Endothelial cell of umbilical vein (primary cell): ENCODE results near the gene REEP1. TPM values are rescaled to one million over a fixed set of nuclear protein-coding genes. Genes with fewer than 3 reads are reported as not detected.
A peak's percentile ranks its signal among the peaks of the same experiment; 100 is the strongest.

Source experiments
- BruUV-seq: library from RNA; stranded (reverse); fragments of 400-500 nt; replicated peaks from 2 replicates; lab custom pipeline; 2021; lab: Mats Ljungman, UMichigan
- CTCF ChIA-PET: fragments of 300-600, 350-600 bp; sonication (Branson Sonifier 250); formaldehyde crosslinking; loops from one replicate; lab custom pipeline; 2021; ENCODE audit warnings: antibody characterized with exemption, inconsistent platforms; lab: Charles Lee
- POLR2A ChIA-PET: fragments of 300-600, 350-600 bp; sonication (Branson Sonifier 250); formaldehyde crosslinking; loops from one replicate; lab custom pipeline; 2021; ENCODE audit warnings: antibody characterized with exemption, inconsistent platforms; lab: Charles Lee
- DNase-seq: peaks from one replicate; pipeline ENCODE4 v3.0.0-alpha.2; 2011; ENCODE audit warnings: low read depth, low spot score
- FAIRE-seq: peaks from 2 replicates; lab custom pipeline; 2011; peaks lifted over from hg19 to GRCh38; lab: Jason Lieb, UNC
- H2AFZ ChIP-seq: 2 replicates; pipeline ENCODE4 v1.6.0; 2012; ENCODE audit warnings: low read depth, low read length, control low read depth, inconsistent platforms
- H3K27ac ChIP-seq: 2 replicates; pipeline ENCODE4 v1.5.1; 2011; ENCODE audit warnings: low read depth, mild to moderate bottlenecking, control low read depth, low read length, moderate library complexity; ENCODE audit not compliant: insufficient read depth
- H3K27me3 ChIP-seq, 2 experiments: 2 replicates each; pipeline versions ENCODE4 v1.6.0 to v1.6.1; 2011; ENCODE audit warnings: low read length in 2 of 2, mixed read lengths in 1 of 2; ENCODE audit not compliant: control insufficient read depth in 2 of 2, insufficient read depth in 2 of 2
- H3K36me3 ChIP-seq, 2 experiments: 2 replicates in 1 of 2; 3 replicates in 1 of 2; pipeline ENCODE4 v1.5.1; 2011; ENCODE audit warnings: low read length in 2 of 2, mild to moderate bottlenecking in 1 of 2, moderate library complexity in 1 of 2; ENCODE audit not compliant: control insufficient read depth in 2 of 2, insufficient read depth in 2 of 2; ENCODE audit errors: extremely low read depth in 1 of 2
- H3K4me1 ChIP-seq: 3 replicates; pipeline ENCODE4 v1.5.1; 2011; ENCODE audit warnings: mild to moderate bottlenecking, low read length; ENCODE audit not compliant: control insufficient read depth, insufficient read depth; ENCODE audit errors: extremely low read depth
- H3K4me2 ChIP-seq: 2 replicates; pipeline ENCODE4 v1.6.1; 2011; ENCODE audit warnings: low read length, control low read depth, mixed read lengths; ENCODE audit not compliant: insufficient read depth
- H3K4me3 ChIP-seq, 3 experiments: fragments of 200-600 bp in 1 of 3; sonication (generic), shearing (Covaris generic) in 1 of 3; replicated peaks in 1 of 3; 2 replicates each; pipeline ENCODE4 v1.5.1; 2011 to 2016; ENCODE audit warnings: control low read depth in 3 of 3, low read length in 3 of 3, mild to moderate bottlenecking in 2 of 3, inconsistent platforms in 1 of 3, low read depth in 1 of 3, moderate library complexity in 1 of 3; ENCODE audit not compliant: insufficient read depth in 1 of 3
- H3K79me2 ChIP-seq: 2 replicates; pipeline ENCODE4 v1.6.0; 2012; ENCODE audit warnings: low read length, inconsistent platforms; ENCODE audit not compliant: control insufficient read depth, insufficient read depth
- H3K9ac ChIP-seq: replicated peaks from 2 replicates; pipeline ENCODE3; 2011; ENCODE audit warnings: low read length, control low read depth; ENCODE audit not compliant: insufficient read depth; ENCODE audit errors: extremely low read depth
- H3K9me1 ChIP-seq: replicated peaks from 3 replicates; pipeline ENCODE4 v1.6.0; 2011; ENCODE audit warnings: mild to moderate bottlenecking, low read length; ENCODE audit not compliant: control insufficient read depth, insufficient read depth; ENCODE audit errors: extremely low read depth
- H3K9me3 ChIP-seq: replicated peaks from 2 replicates; pipeline ENCODE4 v1.5.1; 2012; ENCODE audit warnings: low read length, inconsistent platforms; ENCODE audit not compliant: control insufficient read depth, insufficient read depth
- H4K20me1 ChIP-seq: replicated peaks from 2 replicates; pipeline ENCODE3; 2011; ENCODE audit warnings: mild to moderate bottlenecking, low read length; ENCODE audit not compliant: control insufficient read depth, insufficient read depth; ENCODE audit errors: extremely low read depth
- EZH2 ChIP-seq: IDR thresholded peaks from 2 replicates; pipeline ENCODE4 v1.6.1; 2012; ENCODE audit warnings: borderline replicate concordance, low read depth, mild to moderate bottlenecking, moderate library complexity, low read length, inconsistent platforms; ENCODE audit not compliant: severe bottlenecking
- FOS ChIP-seq: IDR thresholded peaks from 2 replicates; pipeline ENCODE4 v1.6.1; 2011; ENCODE audit warnings: mild to moderate bottlenecking, low read length, moderate library complexity, borderline replicate concordance; ENCODE audit not compliant: insufficient read depth
- GATA2 ChIP-seq: IDR thresholded peaks from 2 replicates; pipeline ENCODE4 v1.7.0; 2011; ENCODE audit warnings: low read depth, mild to moderate bottlenecking, moderate library complexity, mixed read lengths, low read length; ENCODE audit not compliant: insufficient read length, insufficient read depth
- JUN ChIP-seq: IDR thresholded peaks from 2 replicates; pipeline ENCODE4 v1.6.1; 2011; ENCODE audit warnings: borderline replicate concordance, low read depth; ENCODE audit not compliant: insufficient read length, insufficient read depth
- MAX ChIP-seq: IDR thresholded peaks from 2 replicates; pipeline ENCODE4 v1.6.1; 2011; ENCODE audit not compliant: insufficient read depth, insufficient read length
- MYC ChIP-seq: IDR thresholded peaks from one replicate; pipeline ENCODE4 v1.6.1; 2011; ENCODE audit warnings: mild to moderate bottlenecking, low read depth, low read length
- POLR2A ChIP-seq: IDR thresholded peaks from 2 replicates; pipeline ENCODE4 v1.6.1; 2012; ENCODE audit warnings: low read depth, mild to moderate bottlenecking, control low read depth, low read length
- POLR2AphosphoS5 ChIP-seq: IDR thresholded peaks from 2 replicates; pipeline ENCODE4 v1.6.1; 2012; ENCODE audit warnings: low read depth, mild to moderate bottlenecking, control low read depth, low read length, moderate library complexity; ENCODE audit not compliant: insufficient read depth
- dilution Hi-C: fragments of 300-500 bp; cut with MboI; formaldehyde crosslinking; loops from one replicate; pipeline ENCODE4 v1.15.0; 2019; ENCODE audit warnings: low sequenced_read_pairs; ENCODE audit not compliant: extremely low pct_ligation_motif_present
- intact Hi-C: fragments of 100-400 bp; cut with micrococcal nuclease; formaldehyde crosslinking; loops from one replicate; pipeline ENCODE4 v1.10.0; 2022
- polyA plus RNA-seq, 4 experiments: library from polyadenylated mRNA; depleted of rRNA in 3 of 4; stranded (reverse) in 3 of 4; unstranded in 1 of 4; fragments of >200 nt; gene quantifications; 2 replicates each; pipeline versions ENCODE4 v1.2.1 to v1.2.3, GENCODE V29; 2011 to 2012; ENCODE audit warnings: missing spikeins in 1 of 4
- total RNA-seq: library from RNA; stranded (reverse); gene quantifications from 2 replicates; pipeline ENCODE4 v1.2.3, GENCODE V29; 2021
- TF ChIP-seq, protein P1 (sequence below), 2 donors: IDR thresholded peaks; 1 replicate in 1 of 2; 2 replicates in 1 of 2; pipeline ENCODE4 v1.5.1; 2011; ENCODE audit warnings: low read length in 2 of 2, mild to moderate bottlenecking in 2 of 2, moderate library complexity in 2 of 2, control low read depth in 1 of 2, inconsistent platforms in 1 of 2, low read depth in 1 of 2; ENCODE audit not compliant: insufficient read depth in 1 of 2; ENCODE audit errors: extremely low read depth in 1 of 2

Gene REEP1
- total and polyA plus RNA-seq, 2 donors (not counting 3 experiments of a cell fraction or from before 2014, with no cell fraction given), result 0.11 to 0.53 TPM

GRCh38 chr2:86290596-86291327 is 46.7 kb downstream of the REEP1 start:
- Histone ChIP-seq H3K9me3 (no peaks in the 10 kb centered on the region), H3K36me3 (no peaks in the 10 kb centered on the region), H3K79me2 (no peaks in the 10 kb centered on the region), H3K4me2 (no peak overlapping the region), H3K4me3 (no peak overlapping the region), H3K27me3 (peaks cover 0 to 12% of the 10 kb centered on the region in 2 experiments), H2AFZ (no peak overlapping the region), H3K9me1 (no peaks in the 10 kb centered on the region), H4K20me1 (no peaks in the 10 kb centered on the region), H3K27ac (no peak overlapping the region), H3K9ac (no peak overlapping the region), H3K4me1 (no peaks in the 10 kb centered on the region)
- TF ChIP-seq MAX, result no peak
- intact Hi-C loops, result no loop called here
- FAIRE-seq (no peak), DNase-seq (no peak)
- no TSS peak for BruUV-seq
- ChIA-PET CTCF (interaction anchor here (1.0 kb wide), 1 partner anchor 82 kb away, joined by 3 read pairs; no protein-coding TSS in a partner anchor), POLR2A (no interaction called here)
- dilution Hi-C loops, result no loop called here

- H3K9ac ChIP-seq, result no peak overlapping the region
- peaks cover 0 to 14% of the 10 kb centered on the region in 2 experiments for H3K27me3 ChIP-seq
- H3K4me1 ChIP-seq, result no peaks in the 10 kb centered on the region
- no peaks in the 10 kb centered on the region for H4K20me1 ChIP-seq
- H3K79me2 ChIP-seq, result no peaks in the 10 kb centered on the region
- H3K9me3 ChIP-seq, result no peaks in the 10 kb centered on the region
- no peaks in the 10 kb centered on the region for H3K9me1 ChIP-seq
- DNase-seq (peak; percentile 17), FAIRE-seq (no peak)
- ChIA-PET POLR2A (no interaction called here), CTCF (interaction anchor here (0.8 to 1.2 kb wide), 2 partner anchors 9 to 12 kb away, joined by 3 to 4 read pairs; no protein-coding TSS in a partner anchor)
- H3K27ac ChIP-seq, result no peak overlapping the region
- dilution Hi-C loops (no loop called here), intact Hi-C loops (no loop called here)
- H3K4me3 ChIP-seq, result no peak overlapping the region
- no peak for TF ChIP-seq FOS
- TF ChIP-seq JUN, result no peak
- no peak for TF ChIP-seq MAX
- TF ChIP-seq EZH2, result no peak
- TF ChIP-seq GATA2, result no peak
- TF ChIP-seq MYC, result no peak
- no peak for TF ChIP-seq POLR2A
- TF ChIP-seq, protein P1, sequence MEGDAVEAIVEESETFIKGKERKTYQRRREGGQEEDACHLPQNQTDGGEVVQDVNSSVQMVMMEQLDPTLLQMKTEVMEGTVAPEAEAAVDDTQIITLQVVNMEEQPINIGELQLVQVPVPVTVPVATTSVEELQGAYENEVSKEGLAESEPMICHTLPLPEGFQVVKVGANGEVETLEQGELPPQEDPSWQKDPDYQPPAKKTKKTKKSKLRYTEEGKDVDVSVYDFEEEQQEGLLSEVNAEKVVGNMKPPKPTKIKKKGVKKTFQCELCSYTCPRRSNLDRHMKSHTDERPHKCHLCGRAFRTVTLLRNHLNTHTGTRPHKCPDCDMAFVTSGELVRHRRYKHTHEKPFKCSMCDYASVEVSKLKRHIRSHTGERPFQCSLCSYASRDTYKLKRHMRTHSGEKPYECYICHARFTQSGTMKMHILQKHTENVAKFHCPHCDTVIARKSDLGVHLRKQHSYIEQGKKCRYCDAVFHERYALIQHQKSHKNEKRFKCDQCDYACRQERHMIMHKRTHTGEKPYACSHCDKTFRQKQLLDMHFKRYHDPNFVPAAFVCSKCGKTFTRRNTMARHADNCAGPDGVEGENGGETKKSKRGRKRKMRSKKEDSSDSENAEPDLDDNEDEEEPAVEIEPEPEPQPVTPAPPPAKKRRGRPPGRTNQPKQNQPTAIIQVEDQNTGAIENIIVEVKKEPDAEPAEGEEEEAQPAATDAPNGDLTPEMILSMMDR (IDR thresholded peaks at IDR 0.05; ENCODE audit: extremely low read depth in 1 of 2, insufficient read depth in 1 of 2, low read depth in 1 of 2, low read length in 2 of 2), result no peak
- TF ChIP-seq POLR2AphosphoS5, result no peak
- no peak overlapping the region for H3K4me2 ChIP-seq
- no TSS peak for BruUV-seq
- H2AFZ ChIP-seq, result no peak overlapping the region
- H3K36me3 ChIP-seq, result no peaks in the 10 kb centered on the region
These were observed 50.9 kb downstream of the REEP1 start for GRCh38 chr2:86286516-86286915.
